HG02642 (cell line): ENCODE results near the gene ST6GALNAC1.
"Not testable (repeated sequence)": the region's sequence is repeated elsewhere in the genome, so short reads cannot be mapped to it uniquely, and the experiment has no call there.

ENCODE experiments used
- ATAC-seq: cut with Tn5 transposase; IDR thresholded peaks from one replicate; pipeline ENCODE4 v1.9.1; 2021; ENCODE audit warnings: mild to moderate bottlenecking; ENCODE audit not compliant: unreplicated experiment, poor library complexity

The ST6GALNAC1 gene

DNA sequence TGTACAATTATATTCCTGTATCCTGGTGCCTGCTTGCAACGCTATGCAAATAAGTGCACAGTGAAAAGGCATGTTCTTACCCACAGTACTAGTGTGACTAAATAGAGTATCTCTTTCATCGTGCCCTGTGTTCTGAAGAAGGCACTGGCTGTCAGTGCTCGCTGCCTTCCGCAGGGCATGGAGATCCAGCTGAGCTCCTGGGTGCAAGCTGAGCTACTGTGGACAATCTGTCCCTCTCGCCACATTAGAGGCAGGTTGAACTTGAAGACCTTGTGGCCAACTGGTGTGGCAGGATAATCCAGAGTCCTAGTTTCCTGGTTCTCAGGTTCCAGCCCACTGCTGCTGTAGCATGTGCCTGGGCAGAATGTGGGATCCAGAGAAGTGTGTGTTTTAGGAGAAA lies 1.9 kb upstream of the ST6GALNAC1 start:
- no peak for ATAC-seq

DNA sequence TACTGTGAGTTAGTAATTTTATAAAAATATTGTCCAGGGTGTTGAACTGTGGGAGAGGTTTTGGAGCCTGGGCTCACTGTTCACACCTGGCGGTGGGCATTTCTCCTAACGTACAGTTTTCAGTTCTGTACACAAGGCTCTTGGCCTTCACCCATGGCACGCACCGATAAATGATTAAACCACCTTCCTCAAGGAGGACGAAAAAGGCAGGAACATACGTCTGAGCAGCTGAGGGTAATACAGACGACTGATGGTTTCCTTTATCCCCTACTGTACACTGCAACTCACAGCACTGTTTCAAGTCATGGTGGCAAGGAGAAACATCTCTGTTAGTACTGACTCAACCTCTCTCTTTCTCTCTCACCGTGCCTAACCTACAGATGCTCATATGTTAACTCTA lies 1.4 kb upstream of the ST6GALNAC1 start:
- no peak for ATAC-seq

DNA sequence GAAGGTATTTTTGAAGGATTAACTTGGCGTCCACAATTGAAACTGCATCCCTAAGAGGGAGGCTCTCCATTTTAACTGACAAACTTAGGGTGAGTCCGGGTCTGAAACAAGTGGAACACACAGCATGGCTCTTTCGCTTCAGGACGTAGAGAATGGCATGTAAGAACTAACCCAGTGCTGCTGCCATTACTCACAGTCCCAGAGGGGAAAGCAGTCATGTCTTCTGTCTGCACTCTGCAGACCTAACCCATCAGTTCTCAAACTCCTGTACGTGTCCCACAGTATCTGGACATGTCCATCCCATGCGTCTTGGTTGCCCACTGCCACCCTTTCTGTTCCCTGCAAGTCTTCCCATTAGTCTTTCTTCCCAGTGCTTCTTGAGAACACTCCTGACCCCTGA lies 563 bp downstream of the ST6GALNAC1 start:
- ATAC-seq: no peak

DNA sequence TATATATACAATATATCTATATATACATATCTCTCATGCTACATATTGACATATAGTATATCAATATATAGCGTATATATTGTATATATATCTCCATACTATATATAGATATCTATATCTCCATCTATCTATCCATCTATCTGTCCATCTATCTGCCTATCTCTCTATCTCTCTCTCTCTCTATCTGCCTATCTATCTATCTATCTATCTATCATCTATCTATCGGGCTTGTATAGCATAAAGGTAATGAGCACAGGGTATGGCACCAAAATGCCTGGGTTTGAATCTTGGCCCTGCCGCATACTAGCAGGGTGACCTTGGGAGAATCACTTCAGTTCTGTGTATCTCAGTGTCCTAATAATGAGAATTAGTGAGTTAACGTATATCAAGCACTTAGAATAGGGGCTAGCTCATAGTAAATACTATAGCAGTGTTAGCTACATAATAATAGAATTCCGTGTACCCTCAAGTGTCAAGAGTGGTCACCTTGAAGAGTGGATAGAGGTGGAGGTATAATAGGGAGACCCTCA lies 1.5 kb downstream of the ST6GALNAC1 start:
- ATAC-seq: no peak

DNA sequence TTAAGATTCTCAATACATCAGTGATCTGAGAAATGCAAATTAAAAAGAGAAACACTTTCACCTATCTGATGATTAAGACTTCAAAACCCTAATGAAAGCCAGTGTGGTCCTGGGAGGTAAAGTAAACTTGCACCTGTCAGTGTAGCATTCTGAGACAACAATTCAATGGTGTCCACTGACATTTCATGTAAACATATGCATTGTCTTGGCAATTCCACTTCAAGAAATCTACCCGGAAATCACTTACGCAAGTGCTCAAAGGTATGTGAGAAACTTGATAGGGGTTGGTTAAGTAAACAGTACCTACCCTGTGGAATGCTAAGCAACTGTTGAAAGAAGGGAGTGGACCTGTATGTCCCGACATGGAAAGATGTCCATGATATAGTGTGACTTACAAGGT lies 2.1 kb downstream of the ST6GALNAC1 start:
- no peak for ATAC-seq

DNA sequence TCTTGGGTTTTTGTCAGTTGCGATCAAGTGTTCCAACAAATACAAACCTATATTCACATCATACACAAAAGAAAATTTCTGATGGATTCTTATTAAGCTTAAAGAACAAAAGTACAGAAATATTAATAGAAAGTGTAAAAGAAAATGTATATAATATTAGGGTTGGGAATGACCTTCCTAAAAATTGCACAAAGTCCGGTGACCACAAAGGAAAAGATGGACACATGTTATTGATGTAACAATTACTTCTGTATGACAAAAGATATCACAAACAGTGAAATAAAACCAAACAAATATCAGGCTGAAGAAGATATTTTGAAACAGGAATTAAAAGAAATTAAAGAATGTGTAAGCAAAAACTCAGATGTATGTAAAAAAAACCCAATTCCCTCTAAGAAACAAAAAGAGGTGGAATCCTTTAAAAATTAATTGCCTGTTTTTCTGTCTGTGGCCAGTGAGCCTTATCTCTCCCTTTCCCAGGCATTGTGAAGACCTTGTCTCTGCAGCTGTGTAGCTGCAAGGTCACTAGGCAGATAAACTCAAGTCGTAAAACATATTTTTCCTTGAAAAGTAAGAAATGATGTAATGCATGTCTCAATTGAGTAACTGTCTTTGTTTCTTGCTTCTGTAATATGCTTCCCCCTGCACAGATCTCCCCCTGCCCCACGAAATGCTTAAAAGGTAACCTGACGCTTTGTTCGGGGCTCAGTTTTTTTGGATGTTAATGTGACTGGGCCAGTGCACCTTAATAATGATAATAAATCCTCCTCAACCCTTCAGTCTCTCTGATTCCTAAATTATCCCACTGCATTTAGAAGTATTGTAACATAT lies 2.8 kb downstream of the ST6GALNAC1 start:
- ATAC-seq: no peak

DNA sequence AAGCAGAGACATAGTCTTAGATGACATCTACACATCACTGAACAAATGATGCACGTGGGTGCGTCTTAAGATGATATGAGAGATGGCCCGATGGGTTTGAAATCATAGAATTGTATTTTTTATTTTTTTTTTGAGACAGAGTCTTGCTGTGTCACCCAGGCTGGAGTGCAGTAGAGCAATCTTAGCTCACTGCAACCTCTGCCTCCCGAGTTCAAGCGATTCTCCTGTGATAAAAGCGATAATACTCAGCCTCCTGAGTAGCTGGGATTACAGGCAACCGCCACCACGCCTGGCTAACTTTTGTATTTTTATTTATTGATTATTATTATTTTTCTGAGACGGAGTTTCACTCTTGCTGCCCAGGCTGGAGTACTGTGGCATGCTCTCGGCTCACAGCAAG lies 5.3 kb downstream of the ST6GALNAC1 start:
- no peak for ATAC-seq

DNA sequence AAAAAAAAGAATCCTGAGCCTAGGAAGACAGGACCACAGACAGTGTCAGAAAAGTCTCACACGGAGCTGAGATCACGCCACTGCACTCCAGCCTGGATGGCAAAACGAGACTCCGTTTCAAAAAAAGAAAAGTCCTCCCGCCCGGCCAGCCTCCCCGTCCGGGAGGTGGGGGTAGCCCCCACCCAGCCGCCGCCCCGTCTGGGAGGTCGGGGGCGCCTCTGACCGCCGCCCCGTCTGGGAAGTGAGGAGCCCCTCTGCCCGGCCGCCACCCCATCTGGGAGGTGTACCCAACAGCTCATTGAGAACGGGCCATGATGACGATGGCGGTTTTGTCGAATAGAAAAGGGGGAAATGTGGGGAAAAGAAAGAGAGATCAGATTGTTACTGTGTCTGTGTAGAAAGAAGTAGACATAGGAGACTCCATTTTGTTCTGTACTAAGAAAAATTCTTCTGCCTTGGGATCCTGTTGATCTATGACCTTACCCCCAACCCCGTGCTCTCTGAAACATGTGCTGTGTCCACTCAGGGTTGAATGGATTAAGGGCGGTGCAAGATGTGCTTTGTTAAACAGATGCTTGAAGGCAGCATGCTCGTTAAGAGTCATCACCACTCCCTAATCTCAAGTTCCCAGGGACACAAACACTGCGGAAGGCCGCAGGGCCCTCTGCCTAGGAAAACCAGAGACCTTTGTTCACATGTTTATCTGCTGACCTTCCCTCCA lies 6.9 kb downstream of the ST6GALNAC1 start:
- not testable (repeated sequence) for ATAC-seq

DNA sequence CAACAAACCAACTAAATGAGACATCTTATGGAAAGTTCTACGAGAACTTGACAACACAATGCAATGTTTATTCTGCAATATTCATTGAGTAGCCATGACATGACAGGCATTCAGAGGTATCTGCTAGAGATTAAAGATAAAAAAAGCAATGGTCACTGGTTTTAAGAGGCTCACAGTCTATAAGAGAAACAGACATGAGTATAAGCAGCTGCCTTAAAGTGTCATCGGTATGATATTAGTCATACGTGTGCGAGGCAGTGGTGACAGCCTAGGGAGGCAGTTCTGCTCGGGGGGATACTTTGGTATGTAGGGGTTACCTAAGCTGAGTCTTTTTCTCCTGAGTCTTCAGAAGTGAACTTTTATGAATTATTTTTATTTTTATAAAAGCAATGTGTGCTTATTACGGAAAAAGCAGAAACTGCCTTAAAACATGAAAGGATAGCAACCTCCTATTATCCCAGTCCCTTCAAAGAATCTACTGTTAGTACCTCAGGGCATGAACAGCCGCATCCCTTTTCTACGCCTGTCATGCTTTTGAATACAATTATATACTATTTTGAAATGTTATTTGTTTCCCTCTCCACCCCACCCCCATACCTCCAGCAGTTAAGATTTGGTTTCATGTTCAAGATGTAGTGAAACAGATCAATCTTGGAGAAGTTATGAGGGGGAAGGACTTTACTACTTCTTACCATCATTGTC lies 7.7 kb downstream of the ST6GALNAC1 start:
- ATAC-seq: no peak

DNA sequence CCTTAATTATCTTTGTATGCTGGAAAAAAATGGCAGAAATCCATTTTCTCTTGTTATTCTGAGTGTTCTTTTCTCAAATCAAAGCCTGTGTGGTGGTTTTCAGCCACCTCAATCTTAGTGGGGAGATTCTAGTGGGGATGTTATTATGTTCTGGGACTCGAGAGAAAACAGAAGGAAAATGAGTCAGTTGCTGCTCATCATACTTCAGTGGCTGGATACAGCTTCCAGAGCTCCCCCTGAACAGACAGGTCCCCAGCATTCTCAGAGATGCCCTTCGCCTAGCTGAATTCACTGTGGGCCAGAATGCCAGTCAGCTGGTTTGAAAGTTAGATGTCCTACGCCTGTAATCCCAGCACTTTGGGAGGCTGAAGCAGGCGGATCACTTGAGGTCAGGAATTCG lies 8.5 kb downstream of the ST6GALNAC1 start:
- no peak for ATAC-seq

DNA sequence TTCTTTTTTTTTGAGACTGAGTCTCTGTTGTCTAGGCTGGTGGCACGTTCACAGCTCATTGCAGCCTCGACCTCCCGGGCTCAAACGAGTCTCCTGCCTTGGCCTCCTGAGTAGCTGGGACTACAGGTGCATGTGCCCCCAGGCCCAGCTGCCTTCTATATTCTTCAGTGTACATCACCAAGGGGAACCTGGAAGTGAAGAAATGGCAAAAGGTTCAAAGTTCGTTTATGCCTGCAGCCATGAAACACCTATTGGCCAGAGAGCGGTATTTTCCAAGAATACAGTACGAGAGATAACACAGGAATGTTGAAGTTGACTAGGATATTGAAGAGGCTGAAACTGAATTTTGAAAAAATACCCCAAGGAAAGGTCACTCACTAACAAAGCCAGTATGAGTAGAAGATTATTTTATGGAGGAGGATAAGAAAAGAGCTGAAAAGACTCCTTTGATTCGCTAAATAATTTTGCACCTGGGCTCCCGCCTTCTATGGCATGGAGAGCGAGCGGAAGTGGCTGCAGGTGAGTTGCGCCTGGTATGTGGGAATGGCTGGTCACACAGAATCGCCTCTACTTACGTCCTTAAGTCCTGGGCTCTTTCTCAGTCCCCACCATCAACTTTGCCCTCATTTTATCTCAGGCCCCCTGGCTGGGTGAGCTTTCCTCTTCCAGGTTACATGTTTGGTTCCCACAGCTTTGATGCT lies 9.8 kb downstream of the ST6GALNAC1 start:
- no peak for ATAC-seq

DNA sequence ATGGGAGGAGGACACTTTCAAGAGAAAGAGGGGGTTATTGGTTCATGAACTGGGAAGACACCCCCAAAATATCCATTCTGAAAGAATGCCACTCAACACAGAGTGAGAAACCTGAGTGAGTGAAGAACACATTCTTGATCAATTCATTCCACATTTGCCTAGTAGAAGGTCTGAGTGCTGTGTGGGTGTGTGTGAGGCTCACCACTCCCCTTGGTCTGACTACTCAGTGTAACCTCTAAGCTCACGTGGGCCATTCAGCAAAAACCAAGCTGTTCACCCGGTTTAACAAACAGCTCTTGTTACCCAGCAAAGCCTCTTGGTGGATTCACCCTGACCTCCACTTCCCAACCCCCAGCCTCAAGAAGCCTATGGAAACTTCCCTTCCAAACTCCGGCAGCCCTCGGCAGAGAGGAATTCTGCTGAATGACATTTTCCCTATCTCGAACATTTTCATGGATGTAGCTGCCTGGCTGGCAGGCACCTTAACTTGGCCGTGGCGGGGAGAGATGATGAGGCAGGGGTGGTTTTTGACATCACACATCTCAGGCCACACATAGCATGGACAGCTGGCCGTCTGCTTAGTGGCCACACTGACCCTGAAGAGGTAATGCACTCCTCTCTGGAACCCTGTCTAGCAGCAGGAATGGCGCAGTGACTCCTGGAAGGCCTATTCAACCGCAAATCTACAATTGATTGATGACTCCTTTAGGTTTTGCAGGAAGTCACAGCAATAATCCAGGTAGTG lies 11.6 kb downstream of the ST6GALNAC1 start:
- ATAC-seq: no peak

DNA sequence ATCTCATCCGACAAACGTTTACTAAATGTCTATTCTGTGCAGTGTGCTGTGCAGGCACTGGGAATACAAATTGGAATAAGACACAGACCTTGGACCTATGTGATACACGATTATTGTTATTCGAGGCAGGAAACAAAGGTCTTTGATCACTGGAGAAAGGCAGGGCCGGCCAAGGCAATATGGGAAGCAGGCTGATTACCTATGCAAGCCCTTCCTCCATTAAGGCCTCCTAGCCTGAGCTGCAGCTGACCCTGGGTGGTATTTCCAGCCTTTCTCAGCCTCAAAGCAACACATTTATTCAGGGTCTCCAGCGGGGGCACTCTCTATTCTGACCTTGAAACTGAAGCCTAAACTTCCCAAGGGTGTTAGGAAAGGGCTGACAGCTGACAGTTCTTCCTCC lies 13.4 kb downstream of the ST6GALNAC1 start:
- no peak for ATAC-seq

DNA sequence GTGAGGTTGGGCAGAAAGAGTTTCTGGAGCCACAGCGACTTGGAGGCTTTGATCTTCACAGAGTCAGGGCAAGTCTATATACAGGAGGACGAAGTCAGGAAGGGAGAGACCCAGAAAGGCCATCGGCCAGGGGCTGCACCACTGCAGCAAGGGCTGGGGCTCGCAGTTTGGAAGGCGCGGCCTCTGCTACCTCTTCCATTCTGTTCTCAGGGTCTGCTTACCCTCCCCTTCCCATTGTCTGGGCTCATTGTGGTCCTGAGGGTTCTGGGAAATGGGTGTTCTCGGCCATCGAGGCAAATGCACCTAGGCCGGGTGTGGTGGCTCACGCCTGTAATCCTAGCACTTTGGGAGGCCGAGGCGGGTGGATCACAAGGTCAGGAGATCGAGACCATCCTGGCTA lies 16.0 kb downstream of the ST6GALNAC1 start:
- no peak for ATAC-seq

DNA sequence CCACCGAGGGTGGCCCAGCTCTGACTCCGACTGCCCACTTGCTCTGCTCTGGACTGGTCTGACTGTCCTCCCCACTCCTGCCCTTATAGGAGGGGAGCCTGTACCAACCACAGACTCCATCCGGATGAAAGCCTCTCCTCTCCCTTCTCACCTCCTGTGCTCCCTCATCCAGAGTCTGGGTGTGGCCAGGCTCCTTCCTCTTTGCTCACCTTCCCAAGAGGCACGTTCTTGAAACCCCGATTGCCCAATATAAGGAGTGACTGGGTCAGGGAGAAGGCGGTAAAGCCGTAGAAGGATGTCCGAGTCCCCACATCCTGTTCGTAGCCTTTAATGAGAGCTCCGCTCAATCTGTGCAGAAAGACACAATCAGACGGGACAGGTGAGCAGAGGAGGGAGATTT lies 17.1 kb downstream of the ST6GALNAC1 start:
- ATAC-seq: no peak

DNA sequence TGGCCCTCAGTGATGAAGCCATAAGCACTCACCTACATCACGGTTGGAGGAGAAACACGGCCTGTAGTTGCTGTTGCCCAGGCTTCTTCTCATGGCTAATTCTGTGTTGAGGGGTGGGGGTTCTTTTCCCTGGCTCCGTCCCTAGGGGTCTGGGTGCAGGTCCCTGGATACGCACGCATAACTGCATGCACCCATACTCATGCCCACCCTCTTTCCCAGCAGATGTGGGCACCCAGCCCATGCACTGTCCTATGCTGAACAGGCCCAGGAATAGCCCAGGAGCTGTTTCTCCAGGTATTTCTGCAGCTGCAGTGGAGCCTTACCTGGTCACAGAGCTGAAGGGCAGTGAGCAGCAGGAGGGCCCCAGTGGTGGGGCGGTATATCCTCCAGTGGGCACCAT lies 18.1 kb downstream of the ST6GALNAC1 start:
- ATAC-seq: no peak

DNA sequence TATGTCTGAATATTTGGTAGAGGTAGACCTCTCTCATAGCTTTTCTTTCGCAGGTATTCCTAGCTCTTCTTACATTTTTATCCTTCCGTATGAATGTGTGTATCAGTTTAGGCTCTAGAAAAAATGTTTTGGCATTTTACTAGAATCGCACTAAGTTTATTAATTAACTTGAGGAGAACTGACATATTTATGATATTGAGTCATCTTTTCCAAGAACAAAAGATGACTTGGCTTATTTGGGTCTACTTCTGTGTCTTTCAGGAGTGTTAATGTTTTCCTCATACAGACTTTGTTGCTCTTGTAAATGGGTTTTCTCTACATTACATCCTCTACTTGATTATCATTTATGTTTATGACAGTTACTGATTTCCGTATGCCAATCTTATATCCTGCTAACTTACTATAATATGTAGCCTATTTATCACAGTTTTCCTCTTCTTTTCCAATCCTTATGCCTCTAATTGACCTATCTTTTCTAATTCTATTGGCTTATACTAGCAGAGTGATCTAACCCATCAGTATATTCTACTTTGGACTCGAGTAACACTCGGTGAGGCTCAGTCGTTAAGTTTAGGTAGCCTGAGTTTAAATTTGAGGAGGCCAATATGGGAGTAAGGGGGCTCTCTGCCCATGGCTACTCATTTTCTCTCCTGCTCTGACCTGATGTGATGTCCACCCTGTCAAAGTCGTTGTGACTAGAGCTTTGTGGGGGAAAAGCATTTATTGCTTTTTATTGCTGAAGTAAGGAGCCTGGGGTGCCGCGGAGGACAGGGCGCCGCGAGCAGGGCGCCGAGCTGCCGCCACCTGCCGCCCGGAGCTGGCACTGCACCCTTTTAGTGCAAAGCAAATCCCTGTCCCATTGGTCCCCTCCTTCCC lies 20.0 kb downstream of the ST6GALNAC1 start:
- ATAC-seq: no peak

DNA sequence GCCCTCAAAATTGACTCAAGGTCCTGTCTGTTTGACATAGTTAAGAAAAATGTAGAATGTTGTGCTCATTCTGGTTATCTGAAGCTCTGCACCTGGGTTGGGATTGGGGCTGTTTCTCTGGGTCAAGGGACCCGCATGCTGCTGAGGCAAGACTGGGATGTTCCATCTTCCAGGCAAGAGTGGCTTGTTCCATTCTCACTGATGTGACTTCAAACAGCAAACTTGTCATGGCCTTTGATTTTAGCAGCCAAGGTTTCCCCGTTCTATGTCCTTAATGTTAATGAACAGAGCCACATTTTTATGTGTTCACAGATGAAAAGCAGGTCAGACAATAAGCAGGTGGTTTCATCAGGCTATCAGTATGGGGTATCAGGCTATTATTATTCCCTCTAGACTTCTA lies 25.7 kb downstream of the ST6GALNAC1 start:
- ATAC-seq: no peak
